ENCODE results near the gene MED28.

DNA sequence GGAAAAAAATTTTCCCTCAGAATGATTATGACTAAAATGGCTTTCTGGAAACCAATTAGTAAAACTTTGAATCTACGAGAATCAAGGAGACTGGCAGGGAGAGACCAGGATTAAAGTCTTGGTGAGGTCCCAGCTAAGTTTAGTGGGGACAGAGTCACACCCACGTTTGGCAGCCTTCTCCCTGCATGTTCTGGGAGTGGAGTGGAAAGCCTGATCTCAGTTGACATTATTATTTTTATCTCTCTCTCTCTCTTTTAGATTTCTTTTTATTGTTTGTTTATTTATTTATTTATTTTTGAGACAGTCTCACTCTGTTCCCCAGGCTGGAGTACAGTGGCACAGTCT, 67.8 kb downstream of the MED28 start:
- TF ChIP-seq, protein P1, sequence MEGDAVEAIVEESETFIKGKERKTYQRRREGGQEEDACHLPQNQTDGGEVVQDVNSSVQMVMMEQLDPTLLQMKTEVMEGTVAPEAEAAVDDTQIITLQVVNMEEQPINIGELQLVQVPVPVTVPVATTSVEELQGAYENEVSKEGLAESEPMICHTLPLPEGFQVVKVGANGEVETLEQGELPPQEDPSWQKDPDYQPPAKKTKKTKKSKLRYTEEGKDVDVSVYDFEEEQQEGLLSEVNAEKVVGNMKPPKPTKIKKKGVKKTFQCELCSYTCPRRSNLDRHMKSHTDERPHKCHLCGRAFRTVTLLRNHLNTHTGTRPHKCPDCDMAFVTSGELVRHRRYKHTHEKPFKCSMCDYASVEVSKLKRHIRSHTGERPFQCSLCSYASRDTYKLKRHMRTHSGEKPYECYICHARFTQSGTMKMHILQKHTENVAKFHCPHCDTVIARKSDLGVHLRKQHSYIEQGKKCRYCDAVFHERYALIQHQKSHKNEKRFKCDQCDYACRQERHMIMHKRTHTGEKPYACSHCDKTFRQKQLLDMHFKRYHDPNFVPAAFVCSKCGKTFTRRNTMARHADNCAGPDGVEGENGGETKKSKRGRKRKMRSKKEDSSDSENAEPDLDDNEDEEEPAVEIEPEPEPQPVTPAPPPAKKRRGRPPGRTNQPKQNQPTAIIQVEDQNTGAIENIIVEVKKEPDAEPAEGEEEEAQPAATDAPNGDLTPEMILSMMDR (conservative IDR thresholded peaks at IDR 0.05; ENCODE audit: low read length), result no peak
- no peak for TF ChIP-seq EZH2phosphoT487 (IDR thresholded peaks at IDR 0.05; ENCODE audit: borderline replicate concordance, low read depth, low read length)

Measured in OCI-LY7 (cell line).